Adrenal gland (tissue), 12 donors: Measurements from ENCODE around the gene IMMT. TPM values are rescaled to one million over a fixed set of nuclear protein-coding genes. Genes with fewer than 3 reads are reported as not detected.

Experiments
- DNase-seq, 7 donors: peaks; one replicate each; pipeline ENCODE4 v3.0.0-alpha.2; 2019 to 2020
- H3K27ac ChIP-seq, 5 donors: fragments of 200-600 bp; sonication (generic) in 4 of 5; 1 replicate in 3 of 5; 2 replicates in 2 of 5; pipeline versions ENCODE4 v1.5.1 to v1.8.0; 2016 to 2020; ENCODE audit warnings: mild to moderate bottlenecking in 1 of 5
- H3K27me3 ChIP-seq: fragments of 200-600 bp; 2 replicates; pipeline ENCODE4 v1.8.0; 2021
- H3K36me3 ChIP-seq, 2 donors: fragments of 200-600 bp; replicated peaks in 1 of 2; 1 replicate in 1 of 2; 2 replicates in 1 of 2; pipeline versions ENCODE4 v1.5.1 to v1.8.0; 2018 to 2022
- H3K4me1 ChIP-seq, 2 donors: fragments of 200-600 bp; replicated peaks in 1 of 2; 1 replicate in 1 of 2; 2 replicates in 1 of 2; pipeline versions ENCODE4 v1.5.1 to v1.8.0; 2018 to 2021
- H3K4me3 ChIP-seq, 4 donors: fragments of 200-600 bp; sonication (generic) in 3 of 4; one replicate each; pipeline ENCODE4 v1.5.1; 2016 to 2018
- H3K9me3 ChIP-seq, 3 donors: fragments of 200-600 bp; sonication (generic) in 1 of 3; replicated peaks in 1 of 3; 1 replicate in 2 of 3; 2 replicates in 1 of 3; pipeline versions ENCODE4 v1.5.1 to v1.8.0; 2016 to 2021
- CTCF ChIP-seq, 6 experiments: fragments of 450-650 bp in 4 of 6; fragments of 200-600 bp in 2 of 6; sonication (generic) in 1 of 6; IDR thresholded peaks; 1 replicate in 5 of 6; 2 replicates in 1 of 6; pipeline versions ENCODE4 v1.5.1 to v1.8.0; 2016 to 2021; ENCODE audit warnings: antibody characterized with exemption in 6 of 6, mild to moderate bottlenecking in 2 of 6, moderate library complexity in 1 of 6
- POLR2A ChIP-seq, 2 donors: fragments of 450-650 bp; IDR thresholded peaks; one replicate each; pipeline ENCODE4 v1.6.1; 2017; ENCODE audit warnings: antibody characterized with exemption in 2 of 2, mild to moderate bottlenecking in 2 of 2, moderate library complexity in 1 of 2
- WGBS, 4 donors: extraction: QIAGEN DNeasy Blood & Tissue Kit in 2 of 4; methylation state at CpG; one replicate each; pipeline versions ENCODE4 v1.1.5 to v1.1.7; 2013 to 2017; 5-methylcytosine and 5-hydroxymethylcytosine counted together
- intact Hi-C, 2 donors: fragments of 100-400 bp; cut with DNase I; formaldehyde crosslinking; loops; one replicate each; pipeline versions ENCODE4 v1.14.1 to v1.15.0; 2022 to 2023
- polyA plus RNA-seq, 3 donors: library from polyadenylated mRNA; stranded (reverse); fragments of 200-250 nt in 2 of 3; fragments of 350-450 nt in 1 of 3; fragmentation: Illumina TruSeq in 1 of 3; extraction: RNeasy Lipid Tissue Mini Kit (QIAGEN cat#74804) in 1 of 3; gene quantifications; one replicate each; pipeline ENCODE4 v1.2.3, GENCODE V29; 2013 to 2014
- total RNA-seq, 9 donors: library from RNA; depleted of rRNA in 4 of 9; stranded (reverse); fragments of >200 nt in 4 of 9; fragments of 120-200 nt in 1 of 9; fragmentation: NEBNext Ultra II Directional in 1 of 9; extraction: Animal tissue kit (Norgen Biotek cat#: 25700) in 1 of 9; gene quantifications; one replicate each; pipeline versions ENCODE4 v1.1.0 to v1.2.4, GENCODE V29; 2013 to 2023
- donor health status: healthy with polysubstance abuse.
- donor health status: Bipolar disorder and iron deficiency.
- donor health status: DM: yes; HTN: yes; CAD: no.
- donor health status: DM: no; HTN: no; CAD: no.
- donor health status: DM: no; HTN: no; CAD: no.
- donor health status: DM: yes; HTN: yes; CAD: no.

The IMMT gene
- total and polyA plus RNA-seq, 12 donors, result 32.2 to 196 (median 130) TPM

GRCh38 chr2:86107031-86107430 lies 88.2 kb downstream of the IMMT start:
- no peaks in the 10 kb centered on the region for H3K27me3 ChIP-seq
- peak overlapping the region in 1 of 5 donors; percentile 64 for H3K27ac ChIP-seq
- DNase-seq, result no peak
- H3K36me3 ChIP-seq, result peaks cover 0 to 32% of the 10 kb centered on the region in 2 donors
- intact Hi-C loops, result no loop called here
- WGBS, 4 donors, result 10 to 19% (median 11%) methylated on average over 5 of the region's 5 CpGs
- H3K9me3 ChIP-seq, result no peaks in the 10 kb centered on the region
- peaks cover 15 to 33% of the 10 kb centered on the region in 2 donors for H3K4me1 ChIP-seq
- peak overlapping the region in 1 of 4 donors; percentile 98 for H3K4me3 ChIP-seq
- TF ChIP-seq CTCF (IDR thresholded peaks at IDR 0.05) (no peak), POLR2A (IDR thresholded peaks at IDR 0.05) (no peak)

GRCh38 chr2:86105969-86106945 lies 89.0 kb downstream of the IMMT start, which contains the start of gene PTCD3:
TSS of gene PTCD3 (plus strand) at chr2:86106235. CDS start at chr2:86106248, 13 bp downstream.
- intact Hi-C loops, result no loop called here
- no peak for TF ChIP-seq CTCF (IDR thresholded peaks at IDR 0.05)
- peak; percentile 52 to 93 for TF ChIP-seq POLR2A (IDR thresholded peaks at IDR 0.05)
- Histone ChIP-seq H3K27me3 (no peaks in the 10 kb centered on the region), H3K4me3 (peak within 1 kb of the TSS; percentile 49 to 98 (median 90)), H3K9me3 (no peaks in the 10 kb centered on the region), H3K4me1 (peaks cover 15 to 33% of the 10 kb centered on the region in 2 donors), H3K36me3 (peaks cover 0 to 25% of the 10 kb centered on the region in 2 donors), H3K27ac (peak within 1 kb of the TSS; percentile 46 to 90 (median 64))
- peak; percentile 93 to 98 (median 96) for DNase-seq
- 0 to 1% (median 0%) methylated on average over 25 to 44 of the region's 44 CpGs for WGBS, 4 donors

- peak within 1 kb of the TSS; percentile 46 to 90 (median 64) for H3K27ac ChIP-seq
- H3K4me3 ChIP-seq, result peak within 1 kb of the TSS; percentile 49 to 98 (median 90)
- DNase-seq, result peak; percentile 86 to 97 (median 93)
- peaks cover 0 to 17% of the 10 kb centered on the region in 2 donors for H3K36me3 ChIP-seq
- no peaks in the 10 kb centered on the region for H3K9me3 ChIP-seq
- 0% methylated on average over 34 to 38 of the region's 38 CpGs for WGBS, 4 donors
- H3K4me1 ChIP-seq, result peaks cover 15 to 33% of the 10 kb centered on the region in 2 donors
- intact Hi-C loops, result no loop called here
- no peaks in the 10 kb centered on the region for H3K27me3 ChIP-seq
- TF ChIP-seq POLR2A (IDR thresholded peaks at IDR 0.05) (no peak), CTCF (IDR thresholded peaks at IDR 0.05) (peak in 1 of 6 experiments; percentile 32)
These were observed 89.9 kb downstream of the IMMT start, which contains the start of gene POLR1A for GRCh38 chr2:86105252-86105968. TSS of gene POLR1A (minus strand) at chr2:86105886. CDS start at chr2:86105776, 110 bp downstream.

GRCh38 chr2:86102157-86102556 lies 93.1 kb downstream of the IMMT start:
- intact Hi-C loops, result no loop called here
- Histone ChIP-seq H3K9me3 (no peaks in the 10 kb centered on the region), H3K36me3 (peaks cover 0 to 27% of the 10 kb centered on the region in 2 donors), H3K27ac (no peak overlapping the region), H3K4me3 (no peak overlapping the region), H3K27me3 (no peaks in the 10 kb centered on the region), H3K4me1 (peaks cover 11 to 23% of the 10 kb centered on the region in 2 donors)
- no peak for DNase-seq
- TF ChIP-seq CTCF (IDR thresholded peaks at IDR 0.05) (no peak), POLR2A (IDR thresholded peaks at IDR 0.05) (no peak)
